HCT116 (cell line): ENCODE data around the gene KASH5. TPM values are rescaled to one million over a fixed set of nuclear protein-coding genes. Genes with fewer than 3 reads are reported as not detected.

ENCODE experiments used
- ATAC-seq: fragments of 200-7000 bp; cut with Tn5 transposase; 2 replicates; pipeline ENCODE4 v1.9.1; 2020; ENCODE audit warnings: mild to moderate bottlenecking, moderate library complexity
- BruUV-seq: library from RNA; stranded (reverse); fragments of 400-500 nt; replicated peaks from 2 replicates; lab custom pipeline; 2021; lab: Mats Ljungman, UMichigan
- CTCF ChIA-PET: fragments of 300-600 bp; sonication (Branson Sonifier 250); formaldehyde crosslinking; loops from one replicate; lab custom pipeline; 2021; ENCODE audit warnings: antibody characterized with exemption; lab: Charles Lee
- POLR2A ChIA-PET: fragments of 300-600, 350-600 bp; sonication (Branson Sonifier 250); formaldehyde crosslinking; loops from one replicate; lab custom pipeline; 2021; ENCODE audit warnings: antibody characterized with exemption; lab: Charles Lee
- RAD21 ChIA-PET, 2 experiments: fragments of 300-600 bp; sonication (Branson Sonifier 250); formaldehyde crosslinking; loops; one replicate each; lab custom pipeline; 2023; ENCODE audit warnings: low total read pairs in 2 of 2; ENCODE audit not compliant: uncharacterized antibody in 2 of 2, unreplicated experiment in 2 of 2, low non-redundant PET in 1 of 2; lab: Charles Lee
- DNase-seq: peaks from one replicate; pipeline ENCODE4 v3.0.0-alpha.2; 2010; ENCODE audit warnings: low read depth, low spot score
- H2AFZ ChIP-seq: fragments of 200-600 bp; shearing (Covaris generic), sonication (generic); 2 replicates; pipeline ENCODE4 v1.6.1; 2017; ENCODE audit warnings: low read depth, mixed run types, mixed read lengths, antibody characterized with exemption, low read length; ENCODE audit not compliant: poor library complexity, severe bottlenecking
- H3K27ac ChIP-seq: 2 replicates; pipeline ENCODE4 v1.5.1; 2012; ENCODE audit warnings: low read depth, low read length
- H3K27me3 ChIP-seq: fragments of 200-600 bp; sonication (generic); 2 replicates; pipeline ENCODE4 v1.6.1; 2016; ENCODE audit warnings: mixed run types, low read length, mixed read lengths; ENCODE audit not compliant: insufficient read depth
- H3K36me3 ChIP-seq, 2 experiments: fragments of 200-500 bp in 1 of 2; fragments of 200-600 bp in 1 of 2; sonication (Bioruptor generic) in 1 of 2; sonication (generic) in 1 of 2; 2 replicates each; pipeline versions ENCODE4 v1.5.1 to v1.6.1; 2014 to 2016; ENCODE audit warnings: low read length in 2 of 2, inconsistent platforms in 1 of 2, mixed read lengths in 1 of 2, mixed run types in 1 of 2; ENCODE audit not compliant: insufficient read depth in 2 of 2, control insufficient read depth in 1 of 2
- H3K4me1 ChIP-seq, 2 experiments: fragments of 200-600 bp in 1 of 2; sonication (generic) in 1 of 2; 2 replicates each; pipeline versions ENCODE4 v1.5.1 to v1.6.1; 2012 to 2017; ENCODE audit warnings: low read length in 2 of 2, inconsistent platforms in 1 of 2, mild to moderate bottlenecking in 1 of 2, mixed read lengths in 1 of 2, mixed run types in 1 of 2, moderate library complexity in 1 of 2; ENCODE audit not compliant: insufficient read depth in 2 of 2, control insufficient read depth in 1 of 2
- H3K4me2 ChIP-seq: fragments of 200-600 bp; sonication (generic); 2 replicates; pipeline ENCODE4 v1.6.1; 2017; ENCODE audit warnings: mixed run types, low read length, mixed read lengths
- H3K4me3 ChIP-seq, 2 experiments: fragments of 200-600 bp in 1 of 2; sonication (generic) in 1 of 2; replicated peaks in 1 of 2; 2 replicates each; pipeline ENCODE4 v1.5.1; 2011 to 2016; ENCODE audit warnings: low read length in 2 of 2, control low read depth in 1 of 2, low read depth in 1 of 2, mild to moderate bottlenecking in 1 of 2, mixed read lengths in 1 of 2, mixed run types in 1 of 2
- H3K79me2 ChIP-seq: fragments of 200-600 bp; sonication (generic); 2 replicates; pipeline ENCODE4 v1.6.1; 2017; ENCODE audit warnings: mild to moderate bottlenecking, mixed run types, low read length, moderate library complexity, mixed read lengths; ENCODE audit not compliant: insufficient read depth
- H3K9ac ChIP-seq: fragments of 200-600 bp; sonication (generic); 2 replicates; pipeline ENCODE4 v1.6.1; 2016; ENCODE audit warnings: low read length, mixed read lengths
- H3K9me2 ChIP-seq: fragments of 200-600 bp; sonication (generic), shearing (Covaris generic); 2 replicates; pipeline ENCODE4 v1.6.1; 2017; ENCODE audit warnings: mixed run types, mild to moderate bottlenecking, moderate library complexity; ENCODE audit not compliant: insufficient read depth
- H3K9me3 ChIP-seq, 2 experiments: fragments of 200-500 bp in 1 of 2; fragments of 200-600 bp in 1 of 2; sonication (Bioruptor generic) in 1 of 2; sonication (generic) in 1 of 2; 2 replicates each; pipeline ENCODE4 v1.6.1; 2014 to 2017; ENCODE audit warnings: low read length in 2 of 2, mixed read lengths in 2 of 2, inconsistent platforms in 1 of 2, low read depth in 1 of 2, mild to moderate bottlenecking in 1 of 2, mixed run types in 1 of 2, moderate library complexity in 1 of 2; ENCODE audit not compliant: control insufficient read depth in 1 of 2, insufficient read depth in 1 of 2
- H4K20me1 ChIP-seq: fragments of 200-600 bp; sonication (generic), shearing (Covaris generic); 2 replicates; pipeline ENCODE4 v1.6.1; 2017; ENCODE audit warnings: mixed run types, mild to moderate bottlenecking, moderate library complexity; ENCODE audit not compliant: insufficient read depth
- CBX3 ChIP-seq: IDR thresholded peaks from 2 replicates; pipeline ENCODE4 v1.6.1; 2012; ENCODE audit warnings: low read depth
- CEBPB ChIP-seq: IDR thresholded peaks from 2 replicates; pipeline ENCODE4 v1.6.1; 2012; ENCODE audit warnings: low read depth
- EGR1 ChIP-seq: IDR thresholded peaks from 2 replicates; pipeline ENCODE4 v1.6.1; 2012; ENCODE audit warnings: low read depth
- ELF1 ChIP-seq: IDR thresholded peaks from 2 replicates; pipeline ENCODE4 v1.6.1; 2012; ENCODE audit warnings: low read depth, borderline replicate concordance
- EZH2 ChIP-seq: fragments of 200-600 bp; sonication (generic); IDR thresholded peaks from 2 replicates; pipeline ENCODE4 v1.6.1; 2017; ENCODE audit warnings: antibody characterized with exemption, mixed run types
- EZH2phosphoT487 ChIP-seq: fragments of 200-600 bp; IDR thresholded peaks from 2 replicates; pipeline ENCODE4 v1.6.1; 2018; ENCODE audit warnings: antibody characterized with exemption, borderline replicate concordance
- FOSL1 ChIP-seq: IDR thresholded peaks from 2 replicates; pipeline ENCODE4 v1.6.1; 2012; ENCODE audit warnings: low read depth
- JUND ChIP-seq: IDR thresholded peaks from 2 replicates; pipeline ENCODE4 v1.6.1; 2012
- POLR2A ChIP-seq: IDR thresholded peaks from 2 replicates; pipeline ENCODE4 v1.7.0; 2011; ENCODE audit warnings: borderline replicate concordance; ENCODE audit not compliant: insufficient read depth, insufficient read length; ENCODE audit errors: extremely low read depth
- POLR2AphosphoS5 ChIP-seq: IDR thresholded peaks from 2 replicates; pipeline ENCODE4 v1.6.1; 2011; ENCODE audit warnings: mild to moderate bottlenecking, low read depth, low read length, moderate library complexity
- REST ChIP-seq: IDR thresholded peaks from 2 replicates; pipeline ENCODE4 v1.6.1; 2012; ENCODE audit warnings: low read depth
- SIN3A ChIP-seq: IDR thresholded peaks from 2 replicates; pipeline ENCODE4 v1.6.1; 2012; ENCODE audit warnings: low read depth
- SP1 ChIP-seq: IDR thresholded peaks from 2 replicates; pipeline ENCODE4 v1.6.1; 2012; ENCODE audit warnings: low read depth
- SRF ChIP-seq: IDR thresholded peaks from 2 replicates; pipeline ENCODE4 v1.6.1; 2012; ENCODE audit warnings: low read depth
- TCF7L2 ChIP-seq: IDR thresholded peaks from 2 replicates; pipeline ENCODE4 v1.7.0; 2011; ENCODE audit warnings: borderline replicate concordance, inconsistent platforms; ENCODE audit not compliant: insufficient read depth, insufficient read length; ENCODE audit errors: extremely low read depth
- YY1 ChIP-seq: IDR thresholded peaks from 2 replicates; pipeline ENCODE4 v1.6.1; 2011; ENCODE audit warnings: low read length, low read depth, moderate library complexity, mild to moderate bottlenecking; ENCODE audit not compliant: insufficient replicate concordance; ENCODE audit errors: extremely low read depth
- intact Hi-C: fragments of 100-400 bp; cut with micrococcal nuclease; formaldehyde crosslinking; loops from 2 replicates; pipeline ENCODE4 v1.10.0; 2022
- total RNA-seq: library from RNA; stranded (reverse); gene quantifications from one replicate; pipeline ENCODE4 v1.2.1, GENCODE V29; 2021; ENCODE audit not compliant: unreplicated experiment
- TF ChIP-seq, protein P1 (sequence below): IDR thresholded peaks from 2 replicates; pipeline ENCODE4 v1.6.1; 2011; ENCODE audit warnings: mild to moderate bottlenecking, low read length, moderate library complexity; ENCODE audit not compliant: insufficient replicate concordance; ENCODE audit errors: extremely low read depth

The KASH5 gene
- total RNA-seq, 1 experiment from 2014 or later, result not detected

DNA sequence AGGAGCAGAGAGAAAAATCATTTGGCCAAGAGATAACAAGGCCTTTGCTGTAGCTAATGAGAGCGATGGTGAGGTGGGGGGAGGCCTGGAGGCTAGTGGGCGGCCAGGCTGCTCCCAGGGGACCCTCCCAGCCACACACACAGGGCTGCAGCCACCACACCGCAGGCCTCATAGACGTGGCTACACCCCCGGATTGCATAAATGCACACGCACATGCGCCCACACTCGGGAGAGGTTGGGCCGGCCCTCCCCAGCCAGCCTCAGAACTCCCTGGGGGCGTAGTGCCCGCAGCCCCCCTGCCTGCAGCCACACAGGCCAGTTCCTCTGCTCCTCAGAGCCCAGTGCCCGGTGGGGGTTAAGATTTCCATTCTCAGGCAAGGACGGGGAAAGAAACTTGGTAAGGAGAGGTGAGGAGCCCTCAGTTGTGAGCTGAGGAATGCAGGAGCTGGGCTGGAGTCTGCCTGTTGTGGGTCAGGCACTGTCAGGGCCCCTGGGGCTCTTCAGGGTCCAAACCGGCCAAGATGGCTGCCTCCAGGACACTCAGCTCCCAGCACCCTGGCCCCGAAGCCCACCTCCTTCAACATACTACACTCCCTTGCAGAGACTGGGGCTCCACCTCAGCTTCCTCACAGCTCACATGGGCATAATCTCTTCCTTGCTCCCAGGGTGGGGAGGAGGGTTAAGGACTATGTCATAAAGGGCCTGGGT is 27.2 kb downstream of the KASH5 start:
- ChIA-PET POLR2A (no interaction called here), RAD21 (no interaction called here)
- Histone ChIP-seq H3K4me3 (no peak overlapping the region), H3K27ac (no peak overlapping the region), H3K9me2 (no peaks in the 10 kb centered on the region), H2AFZ (no peak overlapping the region), H3K79me2 (no peaks in the 10 kb centered on the region), H3K9me3 (no peaks in the 10 kb centered on the region), H3K27me3 (peaks cover 5% of the 10 kb centered on the region; the same call in 1 of the 2 replicates), H3K4me2 (no peak overlapping the region), H3K9ac (no peak overlapping the region)
- TF ChIP-seq SIN3A, result no peak
- no peak for TF ChIP-seq YY1
- TF ChIP-seq ELF1, result no peak
- no peak for TF ChIP-seq JUND
- no peak for TF ChIP-seq CEBPB
- TF ChIP-seq CBX3, result no peak
- no peak for TF ChIP-seq POLR2A
- no peak for TF ChIP-seq FOSL1
- no peak for TF ChIP-seq EZH2
- TF ChIP-seq TCF7L2, result no peak
- no peak for TF ChIP-seq POLR2AphosphoS5
- TF ChIP-seq, all 23 proteins: peak for 0
- peaks cover 0 to 5% of the 10 kb centered on the region in 2 experiments; a peak in 1 of 4 replicates for H3K4me1 ChIP-seq
- no peaks in the 10 kb centered on the region for H4K20me1 ChIP-seq
- intact Hi-C loops, result no loop called here
- ATAC-seq (no peak), DNase-seq (no peak)
- CTCF ChIA-PET, result no interaction called here
- no peaks in the 10 kb centered on the region for H3K36me3 ChIP-seq
- no TSS peak for BruUV-seq

GRCh38 chr19:49415810-49416200 is 27.8 kb downstream of the KASH5 start:
- no peak overlapping the region for H3K4me3 ChIP-seq
- peaks cover 10% of the 10 kb centered on the region; the same call in 1 of the 2 replicates for H3K27me3 ChIP-seq
- no peaks in the 10 kb centered on the region for H3K36me3 ChIP-seq
- intact Hi-C loops, result no loop called here
- ATAC-seq (no peak), DNase-seq (no peak)
- no peak overlapping the region for H3K9ac ChIP-seq
- no peak overlapping the region for H3K27ac ChIP-seq
- ChIA-PET CTCF (no interaction called here), RAD21 (no interaction called here), POLR2A (no interaction called here)
- H4K20me1 ChIP-seq, result no peaks in the 10 kb centered on the region
- peaks cover 0 to 5% of the 10 kb centered on the region in 2 experiments; a peak in 1 of 4 replicates for H3K4me1 ChIP-seq
- H3K4me2 ChIP-seq, result no peak overlapping the region
- BruUV-seq, result no TSS peak
- no peaks in the 10 kb centered on the region for H3K9me2 ChIP-seq
- H3K9me3 ChIP-seq, result no peaks in the 10 kb centered on the region
- H2AFZ ChIP-seq, result no peak overlapping the region
- no peaks in the 10 kb centered on the region for H3K79me2 ChIP-seq
- TF ChIP-seq, protein P1, sequence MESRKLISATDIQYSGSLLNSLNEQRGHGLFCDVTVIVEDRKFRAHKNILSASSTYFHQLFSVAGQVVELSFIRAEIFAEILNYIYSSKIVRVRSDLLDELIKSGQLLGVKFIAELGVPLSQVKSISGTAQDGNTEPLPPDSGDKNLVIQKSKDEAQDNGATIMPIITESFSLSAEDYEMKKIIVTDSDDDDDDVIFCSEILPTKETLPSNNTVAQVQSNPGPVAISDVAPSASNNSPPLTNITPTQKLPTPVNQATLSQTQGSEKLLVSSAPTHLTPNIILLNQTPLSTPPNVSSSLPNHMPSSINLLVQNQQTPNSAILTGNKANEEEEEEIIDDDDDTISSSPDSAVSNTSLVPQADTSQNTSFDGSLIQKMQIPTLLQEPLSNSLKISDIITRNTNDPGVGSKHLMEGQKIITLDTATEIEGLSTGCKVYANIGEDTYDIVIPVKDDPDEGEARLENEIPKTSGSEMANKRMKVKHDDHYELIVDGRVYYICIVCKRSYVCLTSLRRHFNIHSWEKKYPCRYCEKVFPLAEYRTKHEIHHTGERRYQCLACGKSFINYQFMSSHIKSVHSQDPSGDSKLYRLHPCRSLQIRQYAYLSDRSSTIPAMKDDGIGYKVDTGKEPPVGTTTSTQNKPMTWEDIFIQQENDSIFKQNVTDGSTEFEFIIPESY, result no peak
- TF ChIP-seq SRF (no peak), SP1 (no peak), EGR1 (no peak), YY1 (no peak), JUND (no peak), EZH2phosphoT487 (no peak), REST (no peak)
